ENCODE measurements around the gene COX5A.

COX5A gene

GRCh38 chr15:74937590-74938371, at the start of gene COX5A:
Gene COX5A, minus strand, starts transcription at chr15:74938073. Its CDS starts 59 bp downstream, at chr15:74938014.
- peak; percentile 93 for DNase-seq

- DNase-seq, result no peak
Measured at GRCh38 chr15:74983725-74984231, 45.9 kb upstream of the COX5A start.

DNA sequence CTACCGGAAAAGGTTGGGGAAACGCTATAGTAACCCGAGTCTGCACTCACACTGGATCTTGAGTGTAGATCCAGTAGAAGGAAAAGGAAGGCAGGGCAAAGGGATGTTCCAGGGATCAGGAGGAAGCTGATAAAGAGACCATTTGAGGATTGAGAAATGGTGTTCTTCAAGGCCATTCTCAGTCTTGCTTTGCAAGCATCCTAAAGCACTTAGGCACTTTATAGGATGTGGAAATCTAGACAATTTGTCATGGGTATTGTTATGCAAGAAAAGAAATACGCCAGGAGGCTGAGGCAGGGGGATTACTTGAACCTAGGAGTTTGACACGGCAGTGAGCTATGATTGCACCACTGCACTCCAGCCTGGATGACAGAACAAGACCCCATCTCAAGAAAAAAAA, 44.3 kb upstream of the COX5A start:
- no peak for DNase-seq

DNA sequence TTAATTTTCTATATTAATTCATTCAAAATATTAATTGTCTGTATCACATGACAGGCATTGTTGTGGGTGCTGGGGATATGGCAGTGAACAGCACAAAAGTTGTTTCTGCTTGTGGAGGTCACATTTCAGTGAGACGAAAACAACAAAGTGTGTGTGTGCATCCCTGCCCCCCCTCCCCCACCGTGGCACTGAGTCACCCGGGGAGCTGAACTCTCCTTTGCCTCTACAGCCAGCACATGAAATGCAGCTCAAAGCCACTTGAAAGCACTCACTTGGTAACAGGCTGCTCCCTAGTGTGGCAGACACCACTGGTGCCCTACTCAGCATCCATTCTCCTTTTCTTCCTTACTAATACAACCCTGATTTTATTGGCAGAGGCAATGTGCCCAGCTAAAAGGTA, 40.6 kb upstream of the COX5A start:
- DNase-seq, result no peak

DNA sequence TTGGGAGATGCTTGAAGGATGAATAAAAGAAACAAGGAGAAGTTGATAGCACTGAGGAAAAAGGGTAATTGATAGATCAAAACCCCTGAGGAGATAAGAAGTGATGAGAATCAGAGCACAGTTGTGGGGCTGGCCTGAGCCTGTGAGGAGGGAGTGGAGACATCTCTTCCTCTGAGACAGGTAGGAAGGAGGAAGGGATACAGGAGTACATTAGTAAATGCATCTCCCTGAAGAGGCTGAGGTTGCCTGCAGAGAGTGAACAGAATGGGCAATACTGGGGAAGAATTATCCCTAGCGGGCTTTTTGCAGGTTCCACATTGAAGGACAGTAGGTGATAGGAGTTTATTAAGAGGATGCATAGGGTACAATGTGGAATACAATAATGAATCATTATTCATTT, 40.2 kb upstream of the COX5A start:
- no peak for DNase-seq

DNA sequence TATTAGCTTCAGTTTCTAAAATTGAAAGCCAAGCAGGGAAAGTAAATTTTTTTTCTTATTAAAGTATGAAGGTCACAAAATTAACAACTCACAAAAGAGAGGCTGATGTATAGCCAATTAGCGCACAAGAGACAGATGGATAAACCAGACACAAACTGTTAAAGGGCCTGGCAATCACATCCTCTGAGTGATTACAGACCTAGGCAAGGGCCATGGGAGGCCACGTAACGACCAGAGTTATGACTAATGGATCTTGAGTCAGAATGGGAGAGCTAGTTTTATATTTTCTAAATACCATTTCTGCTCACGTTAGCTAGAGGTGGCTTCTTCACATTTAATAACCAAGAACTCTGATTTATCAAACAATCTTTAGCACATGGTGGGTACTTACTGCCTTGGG, 39.7 kb upstream of the COX5A start:
- DNase-seq, result no peak

DNA sequence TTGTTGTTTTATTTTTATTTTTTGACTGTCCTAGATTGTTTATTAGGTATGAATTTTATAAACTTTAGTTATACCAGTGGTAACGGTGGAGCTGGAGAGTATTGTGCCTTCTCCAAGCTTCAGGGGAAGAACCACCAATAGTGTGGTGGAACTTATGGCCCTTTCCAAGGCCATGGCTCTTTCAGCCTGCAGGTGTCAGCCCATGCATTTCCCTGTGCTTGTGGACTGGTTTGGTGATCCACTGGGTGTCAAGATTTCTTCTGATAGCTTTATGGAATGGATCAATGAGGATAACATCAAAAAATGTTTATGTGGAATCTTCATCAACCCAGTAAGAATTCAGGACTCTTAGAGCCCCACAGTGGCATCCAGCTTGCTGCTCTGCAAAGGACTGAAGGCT, 38.3 kb upstream of the COX5A start:
- no peak for DNase-seq

GRCh38 chr15:74967670-74968069, 29.8 kb upstream of the COX5A start:
- no peak for DNase-seq

GRCh38 chr15:74964794-74965193, 26.9 kb upstream of the COX5A start:
- no peak for DNase-seq

GRCh38 chr15:74963213-74963612, 25.3 kb upstream of the COX5A start:
- DNase-seq, result no peak

DNA sequence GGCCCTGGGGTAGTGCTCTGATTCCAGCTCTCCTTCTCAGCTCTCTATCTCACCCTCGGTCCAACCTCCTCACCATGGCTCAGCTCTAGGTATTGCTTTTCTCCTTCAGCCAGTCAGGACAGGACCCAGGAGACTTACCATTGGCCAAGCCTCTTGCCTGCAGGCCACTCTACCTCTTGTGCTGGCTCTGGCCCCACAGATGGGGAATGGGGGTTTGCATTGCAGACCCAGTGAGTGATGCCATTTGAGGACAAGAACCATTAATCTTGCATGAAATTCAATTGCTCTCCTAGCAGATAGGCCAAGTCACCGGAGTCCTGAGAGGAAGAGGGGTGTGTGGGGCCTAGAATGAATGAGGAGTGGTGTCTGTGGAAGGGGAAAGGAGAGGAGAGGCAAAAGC, 24.8 kb upstream of the COX5A start:
- DNase-seq, result no peak

GRCh38 chr15:74962219-74962618, 24.3 kb upstream of the COX5A start:
- no peak for DNase-seq

DNA sequence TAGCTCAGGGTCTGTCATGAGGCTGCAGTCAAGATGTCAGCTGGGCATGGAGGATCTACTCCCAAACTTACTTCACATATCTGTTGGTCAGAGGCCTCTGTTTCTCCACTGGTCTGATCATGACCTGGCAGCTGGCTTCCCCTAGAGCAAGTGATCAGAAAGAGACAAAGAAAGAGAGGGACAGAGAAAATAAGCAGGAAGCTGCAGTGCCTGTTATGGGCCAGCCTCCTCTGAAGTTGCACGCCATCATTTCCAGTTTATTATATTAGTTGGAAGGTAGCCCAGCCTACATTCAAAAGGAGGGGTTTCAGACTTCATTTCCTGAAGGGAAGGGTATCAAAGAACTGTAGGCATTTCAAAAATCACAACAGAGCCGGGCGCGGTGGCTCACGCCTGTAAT, 23.7 kb upstream of the COX5A start:
- no peak for DNase-seq

DNA sequence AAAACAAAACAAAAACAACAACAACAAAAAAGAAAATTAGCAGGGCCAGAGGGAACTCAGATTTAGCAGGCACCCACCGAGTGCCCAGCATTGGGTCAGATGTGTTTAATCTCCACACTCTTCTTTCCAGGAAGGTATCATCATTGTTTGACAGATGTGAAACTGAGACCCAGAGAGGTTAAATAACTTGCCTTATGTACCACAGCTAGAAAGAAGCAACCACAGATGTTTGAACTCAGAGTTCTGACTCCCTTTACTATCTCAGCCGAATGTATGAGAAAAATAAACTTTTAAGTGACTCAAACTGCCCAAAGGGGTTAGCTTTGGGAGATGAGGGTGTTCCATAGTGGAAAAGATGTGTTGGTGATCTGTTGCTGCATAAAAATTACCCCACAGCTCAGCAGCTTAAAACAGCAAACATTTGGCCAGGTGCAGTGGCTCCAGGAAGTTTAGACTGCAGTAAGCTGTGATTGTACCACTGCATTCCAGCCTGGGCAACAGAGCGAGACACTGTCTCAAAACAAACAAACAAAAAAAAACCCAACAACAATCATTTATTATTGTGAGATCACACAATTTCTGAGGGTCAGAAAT, 23.2 kb upstream of the COX5A start:
- DNase-seq, result no peak

DNA sequence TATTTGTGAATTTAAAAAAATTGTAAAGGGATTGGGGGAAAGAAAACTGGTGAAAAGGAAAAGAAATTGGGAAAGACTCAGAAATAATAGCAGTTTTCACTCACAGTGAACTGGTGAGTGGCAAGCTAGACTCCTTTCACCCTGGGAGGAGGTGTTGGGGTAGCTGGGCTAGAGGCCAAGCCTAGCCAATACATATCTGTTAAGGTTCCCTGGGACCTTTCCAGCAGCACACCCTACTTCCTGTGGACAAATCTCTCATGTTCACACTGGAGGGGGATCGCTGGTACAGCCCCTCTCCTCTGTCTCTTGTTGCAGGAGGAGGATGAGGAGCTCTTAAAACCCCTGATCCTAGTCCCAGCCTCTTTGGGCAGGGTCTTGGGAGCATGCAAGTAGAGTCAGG, 22.4 kb upstream of the COX5A start:
- no peak for DNase-seq

DNA sequence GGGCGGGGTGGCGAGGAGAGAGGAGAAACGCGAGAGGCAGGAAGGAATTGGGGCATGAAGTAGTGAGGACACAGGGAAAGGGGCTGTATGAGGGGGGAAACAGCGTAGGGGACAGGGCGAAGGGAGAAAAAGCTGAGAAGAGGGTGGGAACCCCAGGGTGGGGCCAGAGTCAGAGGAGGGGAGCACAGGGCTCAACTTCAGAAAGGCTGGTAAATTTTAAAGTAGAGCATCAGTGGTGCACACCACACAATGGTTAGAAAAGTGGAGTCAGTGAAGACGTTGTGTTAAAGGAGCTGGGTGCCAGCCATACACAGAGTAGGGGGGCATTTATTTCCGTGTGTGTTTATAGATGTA, 21.7 kb upstream of the COX5A start:
- DNase-seq, result no peak

DNA sequence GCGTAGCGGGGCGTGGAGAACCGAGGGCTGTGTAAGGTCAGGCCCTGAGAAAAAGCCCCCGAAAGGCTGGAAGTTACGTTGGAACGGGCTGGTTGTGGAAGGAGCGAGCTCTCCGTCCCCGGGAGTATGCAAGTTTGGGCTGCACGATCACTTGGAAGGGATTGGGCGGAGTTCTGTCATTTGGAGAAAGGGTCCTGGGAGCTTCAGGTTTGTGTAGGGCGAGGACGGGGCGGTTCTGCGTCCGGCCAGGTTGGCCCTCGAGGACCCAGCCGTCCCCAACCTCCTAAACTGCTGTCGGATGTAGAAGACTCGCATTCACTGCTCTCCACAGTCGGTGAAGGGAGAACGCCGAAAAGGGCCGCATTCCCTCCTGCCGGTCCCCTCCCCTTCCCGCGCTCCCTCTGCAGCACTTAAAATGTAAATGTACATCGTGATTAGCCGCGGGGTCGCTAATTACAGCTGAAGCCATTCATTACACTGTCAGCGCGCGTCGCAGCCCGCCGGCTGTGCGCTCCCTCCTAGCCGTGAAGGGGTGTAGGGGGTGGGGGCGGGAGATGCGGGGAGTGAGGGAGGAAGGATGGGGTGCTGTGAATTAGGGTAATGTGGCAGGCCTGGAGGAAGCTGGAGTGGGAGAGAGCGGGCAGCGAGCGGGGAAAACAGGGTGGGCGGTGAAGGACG, 21.2 kb upstream of the COX5A start:
- DNase-seq, result no peak

DNA sequence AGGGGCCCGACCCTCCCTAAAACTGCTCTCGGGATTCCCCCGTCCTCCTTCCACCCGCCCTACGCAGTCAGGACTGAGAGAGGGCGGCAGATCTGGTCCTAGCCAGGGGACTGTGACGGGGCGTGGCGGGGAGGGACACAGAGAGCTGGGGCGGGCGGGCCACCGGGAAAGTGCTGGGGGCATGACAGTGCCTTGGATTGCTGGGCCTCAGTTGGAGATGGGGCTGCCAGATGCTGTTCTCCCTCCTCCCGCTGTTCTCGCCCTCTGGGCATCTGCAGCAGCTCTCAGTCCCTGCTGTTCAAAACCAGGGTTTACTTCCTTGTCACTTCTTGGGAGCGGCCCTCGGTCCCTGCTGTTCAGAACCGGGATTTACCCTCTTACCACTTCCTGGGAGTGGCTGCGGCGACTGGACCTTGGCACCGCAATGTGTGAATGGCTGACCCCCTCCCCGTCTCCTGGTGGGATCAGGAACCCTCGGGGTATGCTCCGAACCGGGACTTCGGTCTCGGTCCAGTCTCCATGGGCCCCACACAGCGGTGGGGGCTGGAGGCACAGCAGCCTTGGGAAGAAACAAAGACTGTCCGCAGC, 20.5 kb upstream of the COX5A start:
- no peak for DNase-seq

GRCh38 chr15:74957476-74958035, 19.7 kb upstream of the COX5A start:
- no peak for DNase-seq

- peak; percentile 72 for DNase-seq
Measured at GRCh38 chr15:74956648-74957475, 19.0 kb upstream of the COX5A start, which contains the start of gene RPP25. Gene RPP25, minus strand, starts transcription at chr15:74956772. Its CDS starts 189 bp downstream, at chr15:74956583.

- peak; percentile 66 for DNase-seq
Measured at GRCh38 chr15:74955796-74956647, 18.1 kb upstream of the COX5A start.

Measured in CD4-positive, alpha-beta T cell treated with Interleukin-21 for 1 hour (primary cell).